GM12891 (cell line): ENCODE results near the gene FAM156B.
"Not testable (repeated sequence)": the region's sequence is repeated elsewhere in the genome, so short reads cannot be mapped to it uniquely, and the experiment has no call there.

Experiments
- DNase-seq: peaks from one replicate; pipeline ENCODE4 v3.0.0; 2011; ENCODE audit warnings: low spot score; ENCODE audit not compliant: insufficient read length
- FAIRE-seq: peaks from 2 replicates; lab custom pipeline; 2011; peaks lifted over from hg19 to GRCh38; lab: Jason Lieb, UNC
- PAX5 ChIP-seq: IDR thresholded peaks from 2 replicates; pipeline ENCODE4 v1.6.1; 2011; ENCODE audit warnings: low read length, moderate library complexity, mild to moderate bottlenecking; ENCODE audit not compliant: insufficient read depth, severe bottlenecking
- POLR2A ChIP-seq: IDR thresholded peaks from 2 replicates; pipeline ENCODE4 v1.6.1; 2011; ENCODE audit warnings: low read depth, low read length, control low read depth
- POLR2AphosphoS5 ChIP-seq: IDR thresholded peaks from 2 replicates; pipeline ENCODE4 v1.6.1; 2011; ENCODE audit warnings: low read depth, low read length, control low read depth
- POU2F2 ChIP-seq: IDR thresholded peaks from 2 replicates; pipeline ENCODE4 v1.6.1; 2011; ENCODE audit warnings: low read depth, mild to moderate bottlenecking, control low read depth, low read length, moderate library complexity
- SPI1 ChIP-seq: IDR thresholded peaks from 2 replicates; pipeline ENCODE4 v1.6.1; 2011; ENCODE audit warnings: low read depth, low read length, control low read depth
- TAF1 ChIP-seq: IDR thresholded peaks from 2 replicates; pipeline ENCODE4 v1.6.1; 2011; ENCODE audit warnings: low read depth, low read length, control low read depth

FAM156B gene

GRCh38 chrX:52907900-52908299 lies 10.8 kb downstream of the FAM156B start:
- not testable (repeated sequence) for DNase-seq, FAIRE-seq

DNA sequence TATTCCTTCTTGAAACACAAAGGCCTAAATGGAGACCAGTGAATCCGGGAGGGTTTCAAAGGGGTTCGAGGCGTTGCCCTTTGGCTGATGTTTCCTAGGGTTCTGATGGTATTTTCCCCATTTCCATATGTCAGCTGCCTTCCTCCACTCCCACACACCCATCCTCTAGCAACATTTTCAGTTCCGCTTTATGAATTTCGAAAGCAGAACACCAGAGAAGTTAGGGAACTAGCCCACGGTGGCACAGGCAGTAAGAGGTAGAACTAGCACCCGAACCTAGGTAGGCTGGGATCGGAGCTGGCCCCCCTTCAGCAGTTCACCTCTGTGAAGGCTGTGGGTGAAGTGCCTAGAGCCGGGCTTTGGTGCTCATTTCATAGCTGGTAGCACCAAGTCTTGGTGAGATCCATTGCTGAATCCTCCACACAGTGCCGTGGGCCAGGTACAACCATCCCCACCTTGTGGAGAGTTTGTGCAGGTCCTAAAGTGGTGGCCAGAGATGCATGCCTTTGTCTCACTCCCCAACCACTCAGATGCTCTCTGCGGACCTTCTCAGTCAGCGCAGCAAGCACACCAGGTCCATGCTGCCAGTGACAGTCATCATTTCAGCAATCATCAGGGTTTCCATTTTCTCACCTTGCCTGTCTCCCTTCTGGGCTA lies 12.3 kb downstream of the FAM156B start:
- not testable (repeated sequence) for DNase-seq
- peak; percentile 20 for FAIRE-seq

GRCh38 chrX:52913681-52914080 lies 16.6 kb downstream of the FAM156B start:
- not testable (repeated sequence) for FAIRE-seq, DNase-seq

GRCh38 chrX:52914704-52915103 lies 17.6 kb downstream of the FAM156B start:
- not testable (repeated sequence) for DNase-seq, FAIRE-seq

DNA sequence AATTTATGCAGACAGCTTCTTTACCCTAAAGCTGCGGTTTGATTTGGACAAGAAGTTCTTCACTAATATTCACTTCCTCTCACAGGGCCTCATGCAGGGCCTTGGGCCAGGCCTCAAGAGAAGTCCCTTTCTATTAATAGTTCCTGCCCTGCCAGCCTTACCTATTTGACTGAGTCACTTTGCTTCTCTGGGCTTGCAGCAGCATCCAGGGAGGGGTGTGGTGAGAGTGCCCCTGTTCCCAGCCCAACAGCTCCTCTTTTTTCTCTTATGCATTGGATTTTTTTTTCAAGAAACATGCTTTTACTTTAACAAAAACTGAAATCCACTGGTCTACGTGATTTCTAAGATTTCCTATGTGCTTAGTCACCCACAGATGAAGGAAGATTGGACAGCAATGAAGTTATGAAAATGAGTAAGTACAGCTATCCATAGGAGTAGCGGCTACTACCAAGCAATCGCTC lies 26.7 kb downstream of the FAM156B start:
- DNase-seq = no peak
- FAIRE-seq = peak; percentile 95
- TF ChIP-seq SPI1 = peak; percentile 85
- no peak for TF ChIP-seq POLR2AphosphoS5
- no peak for TF ChIP-seq PAX5
- TF ChIP-seq POLR2A = no peak
- TF ChIP-seq POU2F2 = no peak; the same call in 1 of the 2 replicates
- TF ChIP-seq TAF1 = no peak

- not testable (repeated sequence) for DNase-seq, FAIRE-seq
Observed at GRCh38 chrX:52930214-52930613, 33.1 kb downstream of the FAM156B start.

GRCh38 chrX:52933213-52933612 lies 36.1 kb downstream of the FAM156B start:
- TF ChIP-seq TAF1 (no peak), POLR2AphosphoS5 (no peak), POU2F2 (no peak), PAX5 (no peak), SPI1 (no peak), POLR2A (no peak)
- DNase-seq (no peak), FAIRE-seq (no peak)

GRCh38 chrX:52933976-52934703 lies 37.0 kb downstream of the FAM156B start:
- DNase-seq (no peak), FAIRE-seq (no peak)
- no peak for TF ChIP-seq POLR2A

- no peak for TF ChIP-seq PAX5
- peak; percentile 71 for TF ChIP-seq POLR2A
- TF ChIP-seq SPI1 = 0 out of 2 replicates have a peak, but pooled peaks have one; percentile 19
- peak; percentile 68; the same call in 1 of the 2 replicates for TF ChIP-seq POU2F2
- no peak; the same call in 1 of the 2 replicates for TF ChIP-seq TAF1
- TF ChIP-seq POLR2AphosphoS5 = peak; percentile 77
- FAIRE-seq (no peak), DNase-seq (peak; percentile 63)
Observed at GRCh38 chrX:52934704-52935469, 37.8 kb downstream of the FAM156B start.

DNA sequence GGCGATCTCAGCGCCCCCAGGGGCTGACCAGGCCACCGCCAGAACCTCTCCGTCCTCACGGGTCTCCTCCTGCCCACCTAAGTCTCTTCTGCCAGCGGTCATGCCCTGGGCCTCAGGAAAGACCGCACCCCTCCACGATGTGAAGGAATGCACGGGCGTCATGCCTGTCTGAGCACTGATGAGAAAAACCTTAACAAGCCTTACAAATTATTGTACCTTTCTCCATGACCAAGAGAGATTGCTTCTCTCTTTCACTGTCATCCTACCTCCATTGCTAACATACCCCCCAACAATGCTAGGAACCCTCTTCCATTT lies 38.3 kb downstream of the FAM156B start:
- FAIRE-seq = peak; percentile 82
- DNase-seq = not testable (repeated sequence)

- DNase-seq = not testable (repeated sequence)
- FAIRE-seq = peak; percentile 41
Observed at GRCh38 chrX:52940704-52941103, 43.6 kb downstream of the FAM156B start.

- FAIRE-seq = peak; percentile 70
- DNase-seq = not testable (repeated sequence)
Observed at GRCh38 chrX:52941728-52942127, 44.6 kb downstream of the FAM156B start.

GRCh38 chrX:52945838-52946494 lies 48.8 kb downstream of the FAM156B start:
- FAIRE-seq = peak; percentile 90
- not testable (repeated sequence) for DNase-seq

GRCh38 chrX:52947501-52947900 lies 50.4 kb downstream of the FAM156B start:
- FAIRE-seq, DNase-seq: not testable (repeated sequence)

GRCh38 chrX:52948265-52948664 lies 51.1 kb downstream of the FAM156B start:
- FAIRE-seq, DNase-seq: not testable (repeated sequence)

DNA sequence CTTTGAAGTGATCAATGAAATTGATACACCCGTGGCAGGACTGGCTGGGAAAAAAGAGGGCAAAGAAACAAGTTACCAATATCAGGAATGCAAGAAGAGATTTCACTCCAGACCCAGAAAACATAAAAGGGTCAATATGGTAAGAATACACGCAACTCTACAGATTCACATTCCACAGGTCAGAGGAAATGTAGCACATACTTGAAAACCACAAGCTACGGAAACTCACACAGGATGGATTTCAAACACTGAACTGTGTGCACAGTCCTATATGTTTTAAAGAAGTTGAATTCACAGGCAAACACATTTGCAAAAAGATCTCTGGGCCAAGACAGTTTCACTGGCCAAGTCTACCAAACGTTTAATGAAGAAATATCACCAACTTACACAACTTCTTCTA lies 52.2 kb downstream of the FAM156B start:
- not testable (repeated sequence) for FAIRE-seq, DNase-seq
